GM19468 (cell line): ENCODE data around the gene UBTF.
"Not testable (repeated sequence)": the region's sequence is repeated elsewhere in the genome, so short reads cannot be mapped to it uniquely, and the experiment has no call there.

Experiments
- ATAC-seq: cut with Tn5 transposase; IDR thresholded peaks from one replicate; pipeline ENCODE4 v1.9.1; 2021; ENCODE audit warnings: mild to moderate bottlenecking, moderate library complexity, moderate number of reproducible peaks; ENCODE audit not compliant: unreplicated experiment; ENCODE audit errors: extremely low read depth

Gene UBTF

GRCh38 chr17:44247876-44248736, 28.6 kb upstream of the UBTF start:
- ATAC-seq: no peak

- no peak for ATAC-seq
Observed at GRCh38 chr17:44247440-44247841, 28.0 kb upstream of the UBTF start.

GRCh38 chr17:44241106-44241624, 21.7 kb upstream of the UBTF start:
- ATAC-seq: no peak

- ATAC-seq: not testable (repeated sequence)
Observed at GRCh38 chr17:44237886-44238285, 18.4 kb upstream of the UBTF start.

- no peak for ATAC-seq
Observed at GRCh38 chr17:44236444-44236991, 17.0 kb upstream of the UBTF start.

- ATAC-seq: no peak
Observed at GRCh38 chr17:44235583-44235936, 16.1 kb upstream of the UBTF start.

- ATAC-seq: no peak
Observed at GRCh38 chr17:44233582-44233981, 14.1 kb upstream of the UBTF start.

- ATAC-seq: no peak
Observed at GRCh38 chr17:44232061-44232460, 12.6 kb upstream of the UBTF start.

GRCh38 chr17:44230140-44230539, 10.7 kb upstream of the UBTF start:
- ATAC-seq: no peak

- no peak for ATAC-seq
Observed at GRCh38 chr17:44229090-44229489, 9.6 kb upstream of the UBTF start.

GRCh38 chr17:44223541-44224071, 4.1 kb upstream of the UBTF start:
- ATAC-seq: no peak

- ATAC-seq: no peak
Observed at GRCh38 chr17:44222112-44222869, 2.8 kb upstream of the UBTF start.

GRCh38 chr17:44221862-44222111, 2.3 kb upstream of the UBTF start:
- ATAC-seq: no peak

GRCh38 chr17:44221084-44221861, 1.8 kb upstream of the UBTF start:
- ATAC-seq: no peak

- ATAC-seq: no peak
Observed at GRCh38 chr17:44220213-44221083, 973 bp upstream of the UBTF start.

- ATAC-seq: no peak
Observed at GRCh38 chr17:44219108-44219615, 313 bp downstream of the UBTF start.

GRCh38 chr17:44218344-44219107, 949 bp downstream of the UBTF start:
- ATAC-seq: no peak

GRCh38 chr17:44217738-44218343, 1.6 kb downstream of the UBTF start:
- ATAC-seq: no peak
